AG10803 (cell line): ENCODE results near the gene BMP8A.

Experiments used
- DNase-seq: peaks from one replicate; pipeline ENCODE4 v3.0.0; 2010; ENCODE audit warnings: low read depth
- H3K4me3 ChIP-seq: 2 replicates; pipeline ENCODE4 v1.5.1; 2011; ENCODE audit warnings: mild to moderate bottlenecking, low read length, control low read depth
- TF ChIP-seq, protein P1 (sequence below): conservative IDR thresholded peaks from 2 replicates; pipeline ENCODE4 v1.5.1; 2011; ENCODE audit warnings: mild to moderate bottlenecking, low read length, control low read depth, inconsistent platforms

The BMP8A gene

DNA sequence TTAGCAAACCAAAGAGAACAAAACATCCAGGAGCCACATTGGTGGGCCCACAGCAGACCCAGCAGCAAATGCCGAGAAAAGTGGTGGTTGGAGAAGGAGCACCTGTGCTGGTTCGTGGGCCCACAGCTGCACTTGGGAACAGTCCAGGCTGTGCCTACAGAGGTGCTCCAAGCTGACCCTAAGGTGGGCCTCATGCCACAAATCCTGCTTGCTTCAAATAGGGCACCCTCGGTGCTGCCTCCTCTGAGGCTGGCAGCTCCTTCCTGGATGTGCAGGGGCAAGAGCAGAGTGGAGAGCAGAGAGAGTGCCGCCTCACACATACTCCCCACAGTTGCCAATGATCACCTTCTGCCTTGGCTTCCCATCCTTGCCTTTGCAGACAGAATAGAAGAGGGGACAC, 40.1 kb downstream of the BMP8A start:
- H3K4me3 ChIP-seq = no peak overlapping the region
- TF ChIP-seq, protein P1, sequence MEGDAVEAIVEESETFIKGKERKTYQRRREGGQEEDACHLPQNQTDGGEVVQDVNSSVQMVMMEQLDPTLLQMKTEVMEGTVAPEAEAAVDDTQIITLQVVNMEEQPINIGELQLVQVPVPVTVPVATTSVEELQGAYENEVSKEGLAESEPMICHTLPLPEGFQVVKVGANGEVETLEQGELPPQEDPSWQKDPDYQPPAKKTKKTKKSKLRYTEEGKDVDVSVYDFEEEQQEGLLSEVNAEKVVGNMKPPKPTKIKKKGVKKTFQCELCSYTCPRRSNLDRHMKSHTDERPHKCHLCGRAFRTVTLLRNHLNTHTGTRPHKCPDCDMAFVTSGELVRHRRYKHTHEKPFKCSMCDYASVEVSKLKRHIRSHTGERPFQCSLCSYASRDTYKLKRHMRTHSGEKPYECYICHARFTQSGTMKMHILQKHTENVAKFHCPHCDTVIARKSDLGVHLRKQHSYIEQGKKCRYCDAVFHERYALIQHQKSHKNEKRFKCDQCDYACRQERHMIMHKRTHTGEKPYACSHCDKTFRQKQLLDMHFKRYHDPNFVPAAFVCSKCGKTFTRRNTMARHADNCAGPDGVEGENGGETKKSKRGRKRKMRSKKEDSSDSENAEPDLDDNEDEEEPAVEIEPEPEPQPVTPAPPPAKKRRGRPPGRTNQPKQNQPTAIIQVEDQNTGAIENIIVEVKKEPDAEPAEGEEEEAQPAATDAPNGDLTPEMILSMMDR = no peak
- no peak for DNase-seq

DNA sequence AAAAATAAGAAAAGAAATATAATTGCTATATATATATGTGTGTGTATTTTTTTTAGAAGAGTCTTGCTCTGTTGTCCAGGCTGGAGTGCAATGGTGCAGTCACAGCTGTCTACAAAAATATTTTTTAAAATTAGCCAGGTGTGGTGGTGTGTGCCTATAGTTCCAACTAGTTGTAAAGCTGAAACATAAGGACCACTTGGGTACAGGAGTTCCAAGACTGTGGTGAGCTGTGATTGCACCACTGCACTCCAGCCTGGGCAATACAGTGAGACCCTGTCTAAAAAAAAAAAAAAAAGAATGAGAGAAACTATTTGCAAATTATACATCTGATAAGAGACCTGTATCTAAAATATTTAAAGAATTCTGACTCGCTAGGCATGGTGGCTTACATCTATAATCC, 42.0 kb downstream of the BMP8A start:
- DNase-seq = no peak
- TF ChIP-seq, protein P1 = no peak
- no peak overlapping the region for H3K4me3 ChIP-seq

DNA sequence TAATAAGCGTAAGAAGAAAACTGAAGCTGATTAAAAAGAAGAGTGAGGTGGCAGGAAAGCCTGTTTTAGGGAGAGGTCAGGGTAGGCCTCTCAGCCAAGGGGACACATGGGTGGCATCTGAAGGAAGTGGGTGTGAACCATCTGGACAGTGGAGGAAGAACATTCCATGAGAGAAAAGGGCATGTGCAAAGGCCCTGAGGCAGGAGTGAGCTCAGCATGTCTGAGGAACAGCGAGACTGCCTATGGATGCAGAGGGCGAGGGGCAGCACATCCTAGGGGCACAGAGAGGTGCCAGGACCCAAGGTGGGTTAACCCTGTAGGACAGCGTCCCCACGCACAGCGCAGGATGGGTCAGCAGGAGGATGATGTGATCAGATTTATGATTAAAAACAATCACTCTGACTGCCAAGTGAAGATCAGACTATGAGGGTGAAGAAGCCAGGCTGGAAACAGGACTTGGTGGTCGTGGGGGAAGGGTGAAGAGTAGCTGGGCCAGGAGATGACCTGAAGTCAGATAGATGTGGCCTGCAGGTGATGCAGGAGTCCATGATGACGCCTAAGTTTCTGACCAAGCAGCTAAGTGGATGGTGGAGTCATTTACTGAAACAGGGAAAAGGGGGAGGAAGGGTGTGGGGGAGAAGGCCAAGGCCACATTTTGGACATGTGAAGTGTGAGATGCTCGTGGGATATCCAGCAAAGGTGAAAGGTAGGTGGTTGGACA, 47.3 kb downstream of the BMP8A start:
- TF ChIP-seq, protein P1 = no peak
- no peak for DNase-seq
- no peak overlapping the region for H3K4me3 ChIP-seq

DNA sequence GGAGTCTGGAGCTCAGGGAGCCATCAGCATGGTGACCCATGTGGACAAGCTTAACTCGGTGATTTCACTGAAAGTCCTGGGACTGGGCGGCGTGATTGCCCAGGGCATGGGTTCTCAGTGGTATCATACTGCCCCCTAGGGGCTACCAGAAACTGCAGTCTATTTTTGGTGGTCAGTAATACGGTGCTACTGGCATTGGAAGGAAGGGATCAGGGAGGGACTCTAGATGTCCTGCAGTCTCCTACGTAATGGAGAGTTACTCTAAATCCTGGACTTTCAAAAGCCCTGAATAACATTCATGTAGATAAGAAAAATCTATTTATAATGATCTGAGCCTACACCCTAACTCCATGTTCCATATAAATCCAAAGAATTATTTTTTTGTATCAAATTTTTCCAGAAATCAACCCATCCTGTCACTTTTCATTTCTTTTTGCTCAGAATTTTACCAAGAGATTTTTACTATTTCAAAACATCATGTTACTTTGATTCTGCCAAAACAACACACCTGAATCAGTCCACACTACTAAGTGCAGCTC, 47.9 kb downstream of the BMP8A start:
- TF ChIP-seq, protein P1 = peak; percentile 93
- H3K4me3 ChIP-seq = no peak overlapping the region
- DNase-seq = peak; percentile 71

DNA sequence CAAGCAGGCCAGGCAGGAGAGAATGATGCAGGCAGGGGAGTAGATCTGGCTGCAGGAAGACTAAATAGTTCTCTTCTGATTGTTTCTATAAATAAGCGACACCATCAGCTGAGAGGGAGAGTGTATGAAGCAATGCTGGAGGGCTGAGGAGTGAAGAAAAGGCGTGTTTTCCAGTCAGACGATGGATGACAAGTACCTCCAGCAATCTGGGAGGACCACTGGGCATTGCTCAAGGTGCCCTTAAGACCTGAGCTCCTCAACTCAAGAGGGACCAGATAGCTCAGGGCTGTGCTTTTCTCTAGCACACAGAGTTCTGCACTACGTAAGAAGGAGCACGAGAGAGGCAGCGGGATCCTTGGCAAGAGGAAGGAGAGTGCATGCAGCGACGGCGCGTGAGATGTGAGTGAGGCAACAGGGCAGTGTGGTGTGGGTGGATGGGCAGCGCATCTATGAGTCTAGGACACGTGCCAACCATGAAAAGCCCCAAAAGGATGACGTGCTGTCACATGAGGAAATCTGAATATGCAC, 49.1 kb downstream of the BMP8A start:
- DNase-seq = peak; percentile 29
- TF ChIP-seq, protein P1 = no peak
- H3K4me3 ChIP-seq = no peak overlapping the region

DNA sequence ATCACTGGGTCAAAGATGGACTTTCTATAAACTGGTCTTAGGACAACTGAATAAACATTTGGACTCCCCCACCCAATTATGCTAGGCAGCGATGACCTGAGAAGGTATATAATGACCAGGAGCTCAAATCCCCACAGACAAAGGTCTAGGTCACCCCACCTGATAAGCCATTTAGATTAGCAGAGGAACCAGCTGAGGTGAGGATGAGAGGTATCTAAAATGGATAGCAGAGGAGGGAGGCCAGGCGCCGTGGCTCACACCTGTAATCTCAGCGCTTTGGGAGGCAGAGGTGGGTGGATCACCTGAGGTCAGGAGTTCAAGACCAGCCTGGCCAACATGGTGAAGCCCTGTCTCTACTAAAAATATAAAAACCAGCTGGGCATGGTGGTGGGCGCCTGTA, 51.5 kb downstream of the BMP8A start:
- TF ChIP-seq, protein P1 = no peak

DNA sequence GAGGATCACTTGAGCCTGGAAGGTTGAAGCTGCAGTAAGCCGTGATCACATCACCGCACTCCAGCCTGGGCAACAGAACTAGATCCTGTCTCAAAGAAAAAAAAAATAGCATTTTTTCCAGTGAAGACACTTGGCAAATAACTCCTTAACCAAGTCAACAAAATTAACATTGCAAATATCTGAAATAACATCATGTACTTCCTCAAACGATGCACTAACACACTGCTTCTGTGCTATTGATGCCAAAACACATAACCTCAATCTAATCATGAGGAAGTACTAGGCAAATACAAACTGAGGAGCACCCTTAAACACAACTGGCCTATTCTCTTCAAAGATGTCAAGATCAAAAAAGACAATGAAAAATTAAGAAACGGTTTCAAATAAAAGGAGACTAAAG, 52.9 kb downstream of the BMP8A start:
- TF ChIP-seq, protein P1 = no peak
- DNase-seq = no peak
- H3K4me3 ChIP-seq = no peak overlapping the region

More for the DNA sequence above, 51.5 kb downstream of the BMP8A start:
- H3K4me3 ChIP-seq = no peak overlapping the region
- no peak for DNase-seq
